NCI-H524 (cell line): ENCODE results near the gene MRPS7.
"Not testable (repeated sequence)": the region's sequence is repeated elsewhere in the genome, so short reads cannot be mapped to it uniquely, and the experiment has no call there.

Source experiments
- DNase-seq, 2 experiments: peaks; one replicate each; lab custom pipeline; 2025; lab: John Stamatoyannopoulos, UW

The MRPS7 gene

GRCh38 chr17:75244133-75244866, 17.4 kb upstream of the MRPS7 start:
- no peak for DNase-seq

GRCh38 chr17:75245011-75245410, 16.7 kb upstream of the MRPS7 start:
- no peak for DNase-seq

DNA sequence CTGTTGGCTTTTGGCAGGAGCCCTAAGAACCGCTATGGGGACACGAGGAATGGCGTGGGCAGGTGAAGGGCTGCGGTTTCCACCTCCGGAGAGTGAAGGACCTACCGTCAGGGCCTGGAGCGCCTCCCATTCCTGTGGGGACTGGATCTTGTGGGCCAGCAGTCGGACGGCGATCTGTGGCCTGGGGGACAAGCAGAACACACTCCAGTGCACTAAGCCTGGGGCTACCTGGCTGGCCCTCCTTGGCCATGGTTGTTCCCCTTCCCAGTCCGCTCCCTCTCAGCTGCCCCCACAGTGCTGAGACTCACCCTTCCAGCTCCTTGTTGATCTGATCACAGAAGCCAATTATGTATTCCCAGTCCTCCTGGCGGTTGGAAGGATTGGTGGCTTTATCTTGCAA, 15.3 kb upstream of the MRPS7 start:
- DNase-seq = no peak

DNA sequence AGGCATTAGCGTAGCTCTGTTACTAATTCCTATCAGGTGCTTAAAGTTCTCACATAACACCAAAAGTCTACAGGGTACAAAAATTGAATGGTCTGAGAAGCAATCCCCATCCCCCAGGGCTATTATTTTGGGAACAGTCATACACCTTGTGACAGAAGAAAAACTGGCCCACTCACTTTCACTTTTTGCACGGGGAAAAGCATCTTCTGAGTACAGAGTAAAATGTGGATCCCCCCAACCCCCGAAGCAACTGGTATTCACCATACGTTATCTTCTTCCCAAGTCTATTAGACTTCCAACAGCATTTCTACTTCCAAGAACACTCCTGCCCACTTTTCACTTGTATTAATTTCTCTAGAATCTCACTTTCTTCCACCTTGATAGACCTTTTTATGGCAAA, 12.1 kb upstream of the MRPS7 start:
- DNase-seq = no peak

DNA sequence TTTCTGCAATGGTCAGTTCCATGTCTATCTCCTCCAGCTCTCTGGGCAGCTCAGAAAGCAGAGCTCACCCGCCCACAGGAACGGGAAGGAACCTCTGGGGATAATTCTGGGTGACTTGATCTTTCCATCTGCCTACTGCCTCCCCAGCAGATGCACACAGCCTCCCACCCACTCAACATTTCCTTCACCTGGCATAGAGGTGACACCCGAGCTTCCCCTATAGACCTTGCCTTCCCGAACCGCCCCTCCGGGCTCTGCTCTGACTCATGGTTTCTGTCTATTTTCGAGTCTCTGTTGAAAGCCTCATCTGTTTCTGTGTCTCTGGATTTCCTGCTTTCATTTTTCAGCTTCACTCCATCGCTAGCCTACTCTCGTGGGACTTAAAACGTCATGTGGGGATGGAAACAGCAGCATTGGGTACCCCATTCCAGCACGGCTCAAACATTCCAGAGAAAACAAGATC, 11.6 kb upstream of the MRPS7 start:
- no peak for DNase-seq

GRCh38 chr17:75252039-75252816, 9.5 kb upstream of the MRPS7 start:
- peak in 1 of 2 experiments; percentile 49 for DNase-seq

DNA sequence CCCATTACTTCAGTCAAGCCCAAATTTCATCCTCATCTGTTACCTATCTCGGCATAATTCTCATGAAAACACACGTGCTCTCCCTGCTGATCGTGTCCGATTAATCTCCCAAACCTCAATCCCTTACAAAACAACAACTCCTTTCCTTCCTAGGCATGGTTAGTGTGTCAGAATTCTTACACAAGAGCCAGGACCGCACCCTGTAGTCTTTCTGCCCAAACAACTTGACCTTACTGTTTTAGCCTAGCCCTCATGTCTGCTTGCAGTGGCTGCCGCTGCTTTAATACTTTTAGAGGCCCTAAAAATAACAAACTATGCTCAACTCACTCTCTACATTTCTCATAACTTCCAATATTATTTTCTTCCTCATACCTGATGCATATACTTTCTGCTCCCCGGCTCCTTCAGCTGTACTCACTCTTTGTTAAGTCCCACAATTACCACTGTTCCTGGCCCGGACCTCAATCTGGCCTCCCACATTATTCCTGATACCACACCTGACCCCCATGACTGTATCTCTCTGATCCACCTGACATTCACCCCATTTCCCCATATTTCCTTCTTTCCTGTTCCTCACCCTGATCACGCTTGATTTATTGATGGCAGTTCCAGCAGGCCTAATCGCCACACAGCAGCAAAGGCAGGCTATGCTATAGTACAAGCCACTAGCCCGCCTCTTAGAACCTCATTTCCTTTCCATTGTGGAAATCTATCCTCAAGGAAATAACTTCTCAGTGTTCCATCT, 5.6 kb upstream of the MRPS7 start:
- DNase-seq = not testable (repeated sequence)

- DNase-seq = not testable (repeated sequence)
These were observed 4.5 kb upstream of the MRPS7 start for GRCh38 chr17:75257228-75257627.

- DNase-seq = no peak
These were observed 891 bp upstream of the MRPS7 start for GRCh38 chr17:75260641-75261335.

DNA sequence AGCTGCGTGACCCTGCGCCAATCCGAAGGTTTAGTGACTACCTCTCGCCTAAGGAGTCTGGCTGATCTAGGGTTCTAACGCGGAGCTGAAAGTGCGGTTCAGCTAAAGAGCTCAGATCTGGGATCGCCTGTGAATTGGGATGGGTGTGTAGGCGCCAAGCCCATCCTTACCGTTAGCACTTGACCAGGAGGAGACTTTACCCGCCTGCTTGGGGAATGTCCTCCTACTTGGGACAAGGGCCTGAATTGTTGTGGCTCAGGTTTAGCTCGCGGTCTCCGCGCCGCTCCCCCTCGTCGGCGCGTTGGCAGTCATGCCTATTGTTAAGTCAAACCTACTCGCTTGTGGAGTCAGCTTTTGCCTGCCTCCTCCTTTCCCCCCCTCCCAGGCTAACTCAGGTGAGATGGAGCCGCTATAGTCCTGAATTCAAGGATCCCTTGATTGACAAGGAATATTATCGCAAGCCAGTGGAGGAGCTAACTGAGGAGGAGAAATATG, 480 bp downstream of the MRPS7 start:
- DNase-seq = no peak

DNA sequence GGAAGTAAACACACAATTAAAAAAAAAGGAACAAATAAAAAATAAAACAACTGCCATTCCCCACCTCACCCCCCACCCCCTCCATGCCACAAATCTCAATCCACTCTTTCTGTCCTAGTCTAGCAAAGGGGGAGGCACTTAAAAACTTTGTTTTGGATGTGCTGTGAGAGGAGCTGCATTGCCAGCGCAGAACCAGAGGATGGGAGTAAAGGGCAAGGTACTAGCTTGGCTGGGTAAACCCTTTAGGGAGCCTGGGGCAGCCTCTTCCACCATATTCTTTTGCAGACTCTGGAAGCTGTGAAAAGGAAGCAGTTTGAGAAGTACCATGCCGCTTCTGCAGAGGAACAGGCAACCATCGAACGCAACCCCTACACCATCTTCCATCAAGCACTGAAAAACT, 1.4 kb downstream of the MRPS7 start:
- DNase-seq = no peak

- no peak for DNase-seq
These were observed 4.1 kb downstream of the MRPS7 start for GRCh38 chr17:75265614-75266315.

- DNase-seq = no peak
These were observed 4.9 kb downstream of the MRPS7 start for GRCh38 chr17:75266316-75267152.

DNA sequence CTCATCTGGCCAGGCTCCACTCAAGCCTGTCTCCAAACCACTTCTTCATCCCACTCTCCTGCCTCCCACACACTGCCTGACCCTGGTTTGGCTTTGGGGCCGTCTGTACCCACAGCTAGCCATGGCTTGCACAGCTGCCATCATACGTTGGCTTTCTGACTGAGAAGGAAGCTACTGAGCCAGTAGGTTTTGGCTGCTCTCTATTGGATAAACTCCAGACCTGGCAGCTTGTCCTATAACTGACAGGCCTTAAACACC, 5.4 kb downstream of the MRPS7 start:
- DNase-seq = no peak

DNA sequence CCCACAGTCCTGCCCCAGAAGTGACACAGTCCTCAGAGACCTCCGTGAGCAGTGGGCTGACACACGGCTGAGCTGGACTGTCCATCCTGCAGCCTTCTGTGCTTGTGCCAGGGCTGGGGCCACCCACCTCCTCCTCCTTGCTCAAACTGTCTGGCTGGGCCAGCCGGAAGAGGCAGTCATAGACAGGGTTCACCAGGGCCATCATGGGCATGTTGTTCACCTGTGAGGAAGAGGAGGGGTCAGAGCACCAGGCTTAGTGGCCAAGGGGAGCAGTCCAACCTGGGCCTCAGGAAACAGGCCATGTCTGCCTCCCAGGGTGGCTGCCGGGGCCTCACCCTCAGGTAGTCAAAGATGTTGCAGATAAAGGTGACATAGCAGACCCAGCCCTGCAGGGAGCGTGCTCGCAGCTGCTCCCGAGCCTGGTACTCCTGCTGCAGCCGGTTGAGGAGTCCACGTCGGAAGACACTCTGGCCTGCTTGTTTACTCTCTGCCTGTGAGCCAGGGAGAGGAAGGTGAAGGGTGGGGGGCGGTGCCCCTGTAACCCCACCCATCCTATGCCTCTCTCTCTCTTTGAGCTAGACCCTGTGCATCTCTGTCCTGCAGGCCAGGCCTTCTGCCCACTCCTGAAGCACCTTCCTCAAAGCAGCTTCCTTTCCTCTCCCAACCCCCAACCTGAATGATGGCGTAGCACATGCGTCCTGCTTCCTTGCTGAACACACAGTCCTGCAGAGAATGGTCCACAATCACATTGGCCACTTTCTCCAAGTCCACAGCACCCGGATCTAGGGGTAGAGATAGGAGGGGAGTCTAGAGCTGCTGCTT, 5.9 kb downstream of the MRPS7 start:
- DNase-seq = peak in 1 of 2 experiments; percentile 42

- no peak for DNase-seq
These were observed 8.2 kb downstream of the MRPS7 start for GRCh38 chr17:75269844-75270217.

- peak; percentile 91 to 96 for DNase-seq
These were observed 8.7 kb downstream of the MRPS7 start for GRCh38 chr17:75270218-75270965.

GRCh38 chr17:75270966-75271232, 9.2 kb downstream of the MRPS7 start, which contains the start of gene MIF4GD:
TSS of gene MIF4GD (minus strand) at chr17:75271231. CDS start at chr17:75270195, 1,036 bp downstream.
- DNase-seq = no peak
